Fibroblast of pulmonary artery (primary cell): ENCODE results near the gene FEM1B.

ENCODE experiments used
- DNase-seq: peaks from one replicate; pipeline ENCODE4 v3.0.0-alpha.2; 2010; ENCODE audit warnings: low read depth
- H3K4me3 ChIP-seq: replicated peaks from 2 replicates; pipeline ENCODE4 v1.5.1; 2011; ENCODE audit warnings: low read depth, mild to moderate bottlenecking, control low read depth, low read length, moderate library complexity
- TF ChIP-seq, protein P1 (sequence below): IDR thresholded peaks from 2 replicates; pipeline ENCODE4 v1.5.1; 2011; ENCODE audit warnings: mild to moderate bottlenecking, control low read depth, low read length, inconsistent platforms; ENCODE audit errors: missing control alignments

Gene FEM1B

GRCh38 chr15:68322796-68323195 is 45.3 kb downstream of the FEM1B start:
- DNase-seq: no peak
- TF ChIP-seq, protein P1, sequence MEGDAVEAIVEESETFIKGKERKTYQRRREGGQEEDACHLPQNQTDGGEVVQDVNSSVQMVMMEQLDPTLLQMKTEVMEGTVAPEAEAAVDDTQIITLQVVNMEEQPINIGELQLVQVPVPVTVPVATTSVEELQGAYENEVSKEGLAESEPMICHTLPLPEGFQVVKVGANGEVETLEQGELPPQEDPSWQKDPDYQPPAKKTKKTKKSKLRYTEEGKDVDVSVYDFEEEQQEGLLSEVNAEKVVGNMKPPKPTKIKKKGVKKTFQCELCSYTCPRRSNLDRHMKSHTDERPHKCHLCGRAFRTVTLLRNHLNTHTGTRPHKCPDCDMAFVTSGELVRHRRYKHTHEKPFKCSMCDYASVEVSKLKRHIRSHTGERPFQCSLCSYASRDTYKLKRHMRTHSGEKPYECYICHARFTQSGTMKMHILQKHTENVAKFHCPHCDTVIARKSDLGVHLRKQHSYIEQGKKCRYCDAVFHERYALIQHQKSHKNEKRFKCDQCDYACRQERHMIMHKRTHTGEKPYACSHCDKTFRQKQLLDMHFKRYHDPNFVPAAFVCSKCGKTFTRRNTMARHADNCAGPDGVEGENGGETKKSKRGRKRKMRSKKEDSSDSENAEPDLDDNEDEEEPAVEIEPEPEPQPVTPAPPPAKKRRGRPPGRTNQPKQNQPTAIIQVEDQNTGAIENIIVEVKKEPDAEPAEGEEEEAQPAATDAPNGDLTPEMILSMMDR: no peak
- H3K4me3 ChIP-seq: no peak overlapping the region

DNA sequence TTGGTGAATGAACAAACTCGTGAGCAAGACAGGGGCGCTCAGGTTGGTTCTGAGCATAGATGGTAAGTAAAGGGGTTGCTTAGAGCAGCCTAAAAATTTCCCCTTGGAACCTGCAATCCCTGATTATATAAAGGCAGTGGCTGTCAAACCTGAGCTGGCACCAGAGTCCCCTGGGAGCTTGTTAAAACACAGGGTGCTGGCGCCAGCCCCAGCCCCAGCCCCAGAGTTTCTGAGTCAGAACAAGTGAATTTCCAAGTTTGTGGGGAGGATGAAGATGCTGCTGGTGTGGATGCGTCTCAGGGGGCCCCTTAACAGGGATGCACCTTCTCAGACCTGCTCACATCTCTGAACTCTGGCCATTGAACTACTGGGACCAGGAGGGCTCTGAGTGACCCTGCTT is 48.2 kb downstream of the FEM1B start:
- TF ChIP-seq, protein P1: no peak
- no peak overlapping the region for H3K4me3 ChIP-seq
- DNase-seq: no peak

DNA sequence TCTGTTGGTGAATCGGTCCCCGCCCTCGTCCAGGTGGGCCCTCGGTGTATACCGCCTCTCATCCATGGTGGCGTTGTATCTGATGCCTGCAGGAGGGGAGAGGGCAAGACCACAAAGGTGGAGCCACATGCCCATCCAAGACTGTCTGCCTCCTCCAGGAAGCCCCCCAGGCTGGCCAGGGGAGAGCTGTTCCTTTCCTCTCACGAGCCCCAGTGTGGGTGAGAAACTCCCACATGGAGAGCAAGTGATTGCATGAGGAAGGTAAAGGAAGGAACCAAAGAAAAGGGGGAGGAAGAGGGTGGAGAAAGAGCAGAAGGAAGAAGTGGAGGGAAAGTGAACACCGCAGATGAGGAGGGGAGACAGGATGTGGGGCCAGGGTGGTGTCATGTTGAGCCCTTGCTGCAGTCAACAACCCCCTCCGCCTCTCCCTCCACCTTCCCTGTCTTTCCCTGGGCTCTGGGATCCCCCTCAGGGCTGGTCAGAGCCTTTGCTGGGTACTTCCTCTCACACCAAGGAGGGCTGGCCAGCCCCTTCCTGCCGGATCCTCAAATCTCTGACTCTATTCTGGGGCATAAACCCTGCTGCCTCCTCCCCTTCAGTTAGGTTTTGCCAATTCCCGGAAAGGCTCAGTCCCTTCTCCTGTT is 49.3 kb downstream of the FEM1B start:
- H3K4me3 ChIP-seq: no peak overlapping the region
- TF ChIP-seq, protein P1: no peak
- DNase-seq: no peak

- no peak overlapping the region for H3K4me3 ChIP-seq
- TF ChIP-seq, protein P1: no peak
- DNase-seq: no peak
Measured at GRCh38 chr15:68328443-68328842, 50.9 kb downstream of the FEM1B start.

GRCh38 chr15:68328964-68329363 is 51.4 kb downstream of the FEM1B start:
- H3K4me3 ChIP-seq: no peak overlapping the region
- DNase-seq: no peak
- TF ChIP-seq, protein P1: no peak

DNA sequence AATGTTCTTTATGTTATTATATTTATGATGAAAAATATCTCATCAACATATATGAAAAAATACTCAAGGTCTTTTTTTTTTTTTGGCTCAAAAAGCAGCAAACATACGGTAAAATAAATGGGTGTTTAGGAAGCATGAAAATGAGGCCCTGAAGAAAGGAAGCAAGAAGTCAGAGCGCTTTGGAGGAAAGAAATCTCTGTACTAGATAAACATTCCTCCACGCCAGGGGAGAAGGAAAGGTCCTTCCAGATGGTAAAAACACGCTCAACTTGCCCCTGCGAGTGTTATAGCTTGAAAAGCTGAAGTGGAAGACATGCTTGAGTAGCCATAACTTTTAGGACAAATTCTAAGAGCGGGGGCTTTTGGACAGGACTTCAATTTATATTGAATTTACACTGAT is 52.9 kb downstream of the FEM1B start:
- no peak overlapping the region for H3K4me3 ChIP-seq
- no peak for DNase-seq
- TF ChIP-seq, protein P1: no peak

DNA sequence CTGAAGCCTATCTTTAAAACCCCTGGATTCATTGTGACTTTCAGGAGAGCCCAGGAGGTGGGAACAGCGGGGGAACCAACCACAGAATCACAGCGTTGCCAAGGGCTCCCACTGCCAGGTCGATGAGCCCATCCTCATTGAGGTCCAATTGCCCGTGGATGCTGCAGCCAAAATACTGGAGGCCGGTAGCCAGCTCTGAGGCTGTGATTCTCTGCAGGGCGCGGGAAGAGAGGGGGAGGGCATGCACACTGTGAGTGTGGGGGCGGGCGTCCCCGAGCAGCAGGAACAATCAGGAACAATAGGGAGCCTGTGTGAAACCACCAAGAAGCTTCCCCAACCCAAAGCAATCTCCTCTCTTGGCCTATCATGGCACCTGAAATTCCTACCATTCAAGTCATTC is 53.4 kb downstream of the FEM1B start:
- H3K4me3 ChIP-seq: no peak overlapping the region
- TF ChIP-seq, protein P1: no peak
- DNase-seq: no peak
